ENCODE measurements around the gene CDK4.

CDK4 gene

DNA sequence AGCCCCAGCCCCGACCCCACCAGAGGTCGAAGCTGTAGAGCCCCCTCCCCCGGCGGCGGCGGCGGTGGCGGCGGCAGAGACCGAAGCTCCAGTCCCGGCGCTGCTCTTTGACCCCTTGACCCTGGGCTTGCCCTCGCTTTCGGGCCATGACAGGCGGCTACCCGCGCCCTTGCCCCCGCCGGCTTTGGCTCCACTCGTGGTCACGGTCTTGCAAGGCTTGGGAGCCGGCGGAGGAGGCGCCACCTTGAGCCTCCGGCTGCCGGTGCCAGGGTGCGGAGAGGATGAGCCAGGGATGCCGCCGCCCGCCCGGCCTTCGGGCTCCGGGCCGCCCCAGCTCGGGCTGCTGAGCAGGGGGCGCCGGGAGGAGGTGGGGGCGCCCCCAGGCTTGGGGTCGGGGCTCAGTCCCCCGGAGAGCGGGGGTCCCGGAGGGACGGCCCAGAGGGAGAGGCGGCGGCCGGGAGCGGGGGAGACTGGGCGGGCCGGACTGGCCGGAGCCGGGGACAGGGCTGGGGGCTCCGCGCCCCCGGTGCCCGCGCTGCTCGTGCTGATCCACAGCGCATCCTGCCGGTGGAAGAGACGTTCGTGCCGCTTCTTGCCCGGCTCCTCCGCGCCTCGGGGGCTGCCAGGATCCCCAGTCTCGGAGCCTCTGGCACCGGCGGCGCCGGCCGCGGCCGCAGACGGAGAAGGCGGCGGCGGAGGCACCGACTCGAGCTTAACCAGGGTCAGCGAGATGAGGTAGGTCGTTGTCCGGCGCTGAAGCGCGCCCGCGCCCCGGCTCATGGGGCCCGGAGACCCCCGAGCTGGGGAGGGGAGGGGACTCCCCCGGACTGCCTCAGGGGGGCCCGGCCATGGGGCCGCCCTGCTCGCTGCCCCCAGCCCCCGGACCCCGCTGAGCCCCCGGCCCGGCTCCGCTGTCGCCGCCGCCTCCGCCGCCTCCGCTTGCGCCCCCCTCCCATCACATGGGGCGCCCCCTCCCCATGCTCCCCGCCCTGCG is 14.3 kb downstream of the CDK4 start:
- no peak for DNase-seq

GRCh38 chr12:57736741-57737466 is 15.2 kb downstream of the CDK4 start:
- DNase-seq = no peak

- DNase-seq = no peak
Measured at GRCh38 chr12:57735952-57736740, 16.0 kb downstream of the CDK4 start.

- DNase-seq = no peak
Measured at GRCh38 chr12:57735198-57735855, 16.8 kb downstream of the CDK4 start.

GRCh38 chr12:57734591-57734990 is 17.5 kb downstream of the CDK4 start:
- DNase-seq = no peak

- DNase-seq = no peak
Measured at GRCh38 chr12:57733928-57734327, 18.2 kb downstream of the CDK4 start.

- no peak for DNase-seq
Measured at GRCh38 chr12:57732726-57733593, 19.1 kb downstream of the CDK4 start.

GRCh38 chr12:57732270-57732669 is 19.8 kb downstream of the CDK4 start:
- DNase-seq = no peak

GRCh38 chr12:57731411-57732080 is 20.6 kb downstream of the CDK4 start:
- no peak for DNase-seq

DNA sequence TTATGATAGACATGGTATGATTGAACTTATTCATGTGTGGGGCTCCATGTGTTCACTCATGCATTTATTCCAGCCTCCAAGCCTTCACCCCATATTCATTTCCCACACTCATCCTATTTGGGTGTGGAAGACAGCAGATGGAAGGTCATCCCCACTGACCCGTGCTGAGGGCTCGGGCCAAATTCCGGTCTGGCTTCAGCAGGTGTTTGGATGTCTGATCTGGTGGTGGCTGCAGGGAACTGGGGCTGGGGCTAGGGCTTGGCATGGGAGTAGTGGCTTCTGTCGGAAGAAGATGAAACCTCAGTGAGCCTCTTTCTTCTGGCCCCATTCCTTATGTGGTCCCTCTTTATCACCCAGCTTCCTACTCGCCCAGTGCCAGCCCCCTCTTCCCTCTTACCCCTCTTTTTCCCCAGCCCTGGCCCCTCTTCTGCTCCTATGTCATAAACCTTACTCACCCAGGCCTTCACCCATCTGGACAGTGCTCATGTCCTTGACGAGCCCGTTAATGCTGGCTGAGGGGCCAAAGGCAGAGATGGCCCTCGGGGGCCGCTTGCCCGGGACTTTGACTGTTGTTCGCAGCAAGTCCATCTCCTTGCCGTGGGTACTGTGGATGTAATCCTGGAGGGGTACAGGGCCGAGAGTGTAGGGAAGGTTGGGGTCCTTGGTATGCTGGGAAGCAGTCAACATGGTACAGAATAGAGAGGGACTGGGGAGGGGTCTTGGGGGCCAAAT is 21.6 kb downstream of the CDK4 start:
- no peak for DNase-seq

GRCh38 chr12:57729321-57729844 is 22.7 kb downstream of the CDK4 start:
- DNase-seq = no peak

DNA sequence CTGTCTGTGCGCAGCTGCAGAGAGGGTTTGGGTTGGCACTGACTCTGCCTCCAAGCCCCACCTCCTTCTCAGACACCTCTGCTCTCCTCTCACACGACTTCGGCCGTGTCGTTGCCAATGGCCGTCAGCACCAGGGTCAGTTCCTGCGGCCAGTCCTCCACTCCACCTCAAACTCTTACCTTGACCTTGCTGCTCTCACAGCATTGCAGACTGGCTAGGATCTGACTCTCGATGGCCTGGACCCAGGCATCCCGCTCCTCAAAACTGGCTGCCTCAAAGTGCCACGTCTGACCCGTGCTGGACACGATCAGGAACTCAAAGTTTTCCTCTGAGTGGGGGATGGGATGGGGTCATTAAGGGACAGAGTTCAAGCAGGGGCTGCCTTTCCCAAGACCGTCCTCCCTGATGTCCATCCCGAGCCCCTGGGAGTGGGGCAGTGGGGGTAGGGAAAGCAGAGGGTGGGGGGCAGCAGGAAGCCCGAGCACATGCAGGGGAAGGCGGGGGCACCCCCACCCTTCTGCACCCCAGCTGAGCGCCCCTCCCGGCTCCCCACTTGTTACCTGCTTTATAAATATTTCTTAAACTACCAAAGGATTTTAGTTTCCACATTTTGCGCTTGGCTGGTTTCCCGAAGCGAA is 24.2 kb downstream of the CDK4 start:
- no peak for DNase-seq

DNA sequence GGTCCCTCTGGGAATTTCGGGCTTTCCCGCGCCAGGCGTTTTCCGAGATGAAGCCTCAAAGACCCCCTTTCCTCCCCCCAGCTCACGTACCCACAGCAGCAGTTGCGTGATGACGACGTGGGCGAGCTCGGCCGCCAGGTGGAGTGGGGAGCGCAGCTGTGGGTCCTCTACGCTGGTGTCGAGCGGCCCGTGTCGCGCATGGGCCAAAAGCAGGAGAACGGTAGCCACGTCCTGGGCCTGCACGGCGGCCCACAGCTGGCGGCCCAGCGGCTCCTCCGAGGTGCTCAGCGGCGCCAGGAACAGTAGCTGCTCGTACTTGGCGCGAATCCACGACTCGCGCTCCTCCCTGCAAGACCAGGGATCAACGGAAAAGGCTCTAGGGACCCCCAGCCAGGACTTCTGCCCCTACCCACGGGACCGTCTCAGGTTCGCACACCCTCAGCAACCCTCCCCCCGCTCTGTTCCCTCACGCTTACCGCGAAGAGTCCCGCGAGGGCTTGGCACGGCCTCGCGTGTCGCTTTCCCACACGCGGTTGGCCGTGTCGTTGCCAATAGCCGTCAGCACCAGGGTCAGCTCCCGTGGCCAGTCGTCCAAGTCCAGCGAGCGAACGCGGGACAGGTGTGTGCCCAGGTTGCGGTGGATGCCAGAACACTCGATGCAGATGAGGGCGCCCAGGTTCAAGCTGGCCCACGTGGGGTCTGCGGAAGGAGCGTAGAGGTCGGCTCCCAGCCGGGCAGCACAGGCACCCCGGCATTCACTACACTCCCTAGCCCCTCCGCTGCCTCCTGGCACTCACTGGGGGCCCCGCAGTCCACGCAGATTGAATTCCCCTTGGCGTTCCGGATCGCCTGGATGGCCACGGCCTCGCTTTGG is 25.0 kb downstream of the CDK4 start:
- DNase-seq = no peak

DNA sequence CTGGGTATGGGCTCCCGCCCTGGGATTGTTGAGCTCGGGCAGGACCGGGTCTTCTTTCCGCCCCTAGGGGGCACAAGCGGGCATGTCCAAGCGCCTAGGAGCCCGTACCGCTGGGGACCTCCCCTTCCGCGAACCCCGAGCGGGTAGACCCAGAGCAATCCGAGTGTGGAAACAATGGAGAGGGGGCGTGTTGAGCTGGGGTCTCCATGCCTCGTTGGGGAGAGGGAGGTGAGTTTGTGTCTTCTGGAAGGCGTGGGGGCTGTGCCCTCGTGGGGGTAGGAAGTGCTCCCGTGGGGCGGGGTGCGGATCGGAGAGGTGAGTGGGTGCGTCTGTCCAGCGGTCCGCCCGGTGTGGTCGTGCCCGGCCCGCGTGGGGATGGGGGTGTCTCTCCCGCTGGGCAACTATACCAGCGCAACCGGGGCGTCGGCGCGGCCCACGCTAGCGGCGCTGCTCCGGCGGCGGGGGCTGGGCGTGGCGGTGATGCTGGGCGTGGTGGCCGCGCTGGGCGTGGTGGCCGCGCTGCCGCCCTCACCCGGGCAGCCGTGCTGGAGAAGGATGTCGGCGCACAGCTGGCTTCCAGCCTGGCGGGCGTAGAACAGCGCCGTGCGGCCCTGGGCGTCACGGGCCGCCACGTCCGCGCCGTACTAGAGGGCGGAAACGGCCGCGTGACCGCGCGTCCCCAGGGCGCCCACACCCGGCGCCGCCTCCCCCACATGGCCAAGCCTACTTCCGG is 25.8 kb downstream of the CDK4 start:
- DNase-seq = no peak

- DNase-seq = no peak
Measured at GRCh38 chr12:57725851-57726150, 26.3 kb downstream of the CDK4 start.

DNA sequence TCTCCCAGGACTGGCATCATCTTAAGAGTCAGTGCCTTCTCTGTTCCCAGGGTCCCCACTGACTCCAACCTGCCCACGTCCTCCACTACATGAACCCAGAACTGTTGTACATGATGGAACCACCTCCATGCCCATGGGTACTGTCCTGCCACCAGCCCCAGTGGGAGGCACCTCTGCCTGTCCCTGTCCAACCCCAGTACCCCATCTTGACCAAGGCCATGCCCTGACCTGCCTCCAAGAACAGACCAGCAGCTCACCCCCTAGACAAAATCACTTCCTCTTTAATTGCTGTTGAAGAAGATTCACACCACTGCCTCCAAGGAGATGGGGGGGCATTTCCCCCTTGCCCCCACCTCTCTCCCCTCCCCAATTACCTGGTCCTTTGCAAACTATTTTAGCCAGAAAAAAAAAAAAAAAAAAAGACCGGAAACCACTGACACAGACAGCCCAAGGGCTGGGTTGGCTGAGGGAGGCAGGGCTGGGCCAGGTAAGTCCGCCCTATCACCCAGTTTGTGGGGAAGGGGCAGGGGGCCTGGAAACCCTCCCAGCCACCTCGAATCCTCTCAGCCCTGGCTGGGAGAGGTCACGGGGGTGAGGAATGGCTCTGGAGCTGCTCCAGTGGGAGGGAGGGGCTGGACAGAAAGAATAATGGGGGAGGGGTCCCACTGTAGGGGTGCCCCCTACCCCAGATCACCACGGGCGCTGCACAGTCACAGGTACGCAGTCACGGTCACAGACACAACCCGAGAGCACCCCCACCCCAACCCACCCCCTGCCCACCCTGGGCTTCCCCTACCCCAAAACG is 27.0 kb downstream of the CDK4 start:
- no peak for DNase-seq

Measured in activated CD4-positive, CD25-positive, alpha-beta regulatory T cell (primary cell).